ENCODE results near the gene CELF1. TPM values are rescaled to one million over a fixed set of nuclear protein-coding genes. Genes with fewer than 3 reads are reported as not detected.
A peak's percentile ranks its signal among the peaks of the same experiment; 100 is the strongest.

CELF1 gene
- total and polyA plus RNA-seq, 2 of the 13 experiments (the other 11 are each of a cell fraction or from before 2014, with no cell fraction given) = 69.0 to 80.1 TPM

- no peak for TF ChIP-seq ZNF749 (CRISPR knock-in tag; IDR thresholded peaks at IDR 0.05; ENCODE audit: borderline replicate concordance)
- no peak for TF ChIP-seq TSC22D2 (CRISPR knock-in tag; IDR thresholded peaks at IDR 0.05; ENCODE audit: borderline replicate concordance)
- 0 out of 2 replicates have a peak, but pooled peaks have one; percentile 26 for TF ChIP-seq POGZ (CRISPR knock-in tag; IDR thresholded peaks at IDR 0.05)
- peak; percentile 22; the same call in 1 of the 2 replicates for TF ChIP-seq USF2 (IDR thresholded peaks at IDR 0.05; ENCODE audit: low read depth, low read length)
- TF ChIP-seq USF2 (CRISPR knock-in tag; IDR thresholded peaks at IDR 0.05; ENCODE audit: borderline replicate concordance) = peak; percentile 29; the same call in 1 of the 2 replicates
- no peak for TF ChIP-seq PREB (CRISPR knock-in tag; IDR thresholded peaks at IDR 0.05)
- peak; percentile 78 for TF ChIP-seq ZHX2 (IDR thresholded peaks at IDR 0.05; ENCODE audit: low read depth)
- TF ChIP-seq ZHX2 (CRISPR knock-in tag; IDR thresholded peaks at IDR 0.05; ENCODE audit: borderline replicate concordance) = 0 out of 2 replicates have a peak, but pooled peaks have one; percentile 20
- TF ChIP-seq ZBTB44 (CRISPR knock-in tag; IDR thresholded peaks at IDR 0.05) = no peak
- no peak for TF ChIP-seq ZNF75D (CRISPR knock-in tag; IDR thresholded peaks at IDR 0.05; ENCODE audit: borderline replicate concordance)
- peak; percentile 86 for TF ChIP-seq DMAP1 (CRISPR knock-in tag; IDR thresholded peaks at IDR 0.05)
- TF ChIP-seq GABPA (IDR thresholded peaks at IDR 0.05; ENCODE audit: low read depth, low read length) = peak; percentile 74
- peak; percentile 95 for TF ChIP-seq GABPA (CRISPR knock-in tag; IDR thresholded peaks at IDR 0.05; ENCODE audit: low read depth)
- no peak for TF ChIP-seq RFXANK (CRISPR knock-in tag; IDR thresholded peaks at IDR 0.05)
- TF ChIP-seq MYNN (CRISPR knock-in tag; IDR thresholded peaks at IDR 0.05; ENCODE audit: low read depth) = no peak
- TF ChIP-seq ZNF790 (CRISPR knock-in tag; IDR thresholded peaks at IDR 0.05; ENCODE audit: borderline replicate concordance) = no peak
- peak; percentile 62; the same call in 1 of the 2 replicates for TF ChIP-seq ZNF564 (CRISPR knock-in tag; IDR thresholded peaks at IDR 0.05)
Observed at GRCh38 chr11:47426062-47426956, 126.6 kb downstream of the CELF1 start, which contains the start of gene PSMC3 (continued).
